IPS DF 4.7 (cell line): ENCODE results near the gene ZNF284.

ENCODE experiments used
- DNase-seq: peaks from one replicate; pipeline ENCODE4 v3.0.0-alpha.2; 2013; ENCODE audit warnings: low spot score; ENCODE audit errors: extremely low read depth

The ZNF284 gene

DNA sequence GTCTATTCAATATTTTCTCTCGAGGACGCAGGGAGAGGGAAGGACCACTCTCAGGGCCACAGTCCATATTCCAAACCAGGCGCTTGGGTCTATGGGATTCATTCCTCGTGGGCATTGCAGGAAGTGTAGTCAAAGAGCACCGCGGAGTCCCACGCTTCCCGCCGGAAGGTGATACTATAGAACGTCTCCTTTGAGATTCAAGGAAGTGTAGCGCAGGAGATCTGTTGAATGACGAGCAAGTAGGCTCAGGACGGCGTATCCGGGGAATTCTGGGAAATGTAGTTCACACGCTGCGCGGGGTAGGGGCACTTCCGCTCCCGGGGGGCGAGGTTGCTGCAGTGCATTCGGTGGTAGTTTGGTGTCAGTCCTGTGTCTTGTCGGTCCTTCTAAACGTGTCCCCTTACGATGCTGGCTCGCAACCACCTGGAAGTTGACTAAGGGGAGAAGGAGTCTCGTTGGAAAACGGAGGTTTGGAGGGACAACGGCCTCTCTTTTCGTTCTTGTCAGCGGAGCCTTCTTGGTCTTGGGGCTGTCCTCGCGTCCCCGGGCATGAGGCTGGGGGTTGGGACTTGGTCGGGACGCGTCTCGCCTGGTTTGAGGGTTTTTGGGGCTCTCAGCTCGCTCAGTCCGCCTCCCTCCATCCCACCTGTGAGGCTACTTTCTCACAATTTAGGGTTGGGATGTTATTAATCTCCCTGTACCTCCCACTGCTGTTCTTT is at the start of gene ZNF284:
TSS of gene ZNF284 (plus strand) at position 336 of the 719 bp plus-strand sequence. CDS start 4,231 bp downstream, outside the sequence.
- peak; percentile 82 for DNase-seq

DNA sequence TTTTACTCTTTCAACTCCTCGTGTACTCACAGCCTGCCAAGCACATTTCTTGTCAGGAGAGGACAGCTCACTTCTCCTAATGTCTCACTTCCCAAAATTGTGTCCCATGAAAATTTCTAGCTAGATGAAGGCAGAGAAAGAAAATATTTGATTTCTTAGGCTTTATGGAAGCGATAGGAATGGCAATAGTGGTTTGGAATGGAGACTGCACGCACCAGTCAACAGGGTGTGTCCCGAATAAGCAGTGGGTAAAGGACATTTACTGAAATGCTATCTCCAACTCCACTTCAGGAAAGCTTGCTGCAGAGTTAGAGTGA is 47.1 kb upstream of the ZNF284 start:
- no peak for DNase-seq

DNA sequence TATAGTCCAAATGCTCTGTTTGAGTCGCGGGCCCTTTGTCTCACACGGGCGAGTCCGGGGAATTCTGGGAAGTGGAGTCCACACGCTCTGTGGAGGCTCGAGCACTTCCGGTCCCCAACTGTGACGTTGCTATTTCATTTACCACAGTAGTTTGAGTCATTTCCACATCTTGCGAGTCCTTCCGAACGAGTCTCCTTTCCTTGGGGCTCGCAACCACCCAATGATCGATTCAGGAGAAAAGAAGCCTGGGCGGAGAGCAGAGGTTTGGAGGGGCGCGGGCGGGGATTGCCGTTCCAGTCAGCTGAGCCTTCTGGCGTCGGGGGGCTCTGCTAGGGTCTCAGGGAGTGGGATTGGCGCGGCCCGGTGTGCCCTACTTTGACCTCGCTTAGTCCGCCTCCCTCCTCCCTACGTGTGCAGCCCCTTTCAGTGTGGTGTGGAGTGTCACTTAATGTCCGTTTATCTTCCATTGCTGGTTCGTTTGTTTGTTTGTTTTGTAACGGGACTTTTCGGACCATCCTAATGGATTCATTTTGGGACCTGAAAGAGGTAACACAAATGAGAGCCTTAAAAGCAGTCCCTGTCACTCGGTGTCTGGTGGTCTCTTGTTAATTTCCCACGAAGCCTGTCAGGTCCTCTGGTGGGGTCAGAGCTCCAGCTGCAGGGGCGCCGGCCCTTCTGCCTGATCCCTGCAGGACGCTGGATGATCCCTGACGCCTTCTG is 46.6 kb upstream of the ZNF284 start, which contains the start of gene ZNF222:
TSS of gene ZNF222 (plus strand) at position 163 of the 720 bp plus-strand sequence. CDS start at position 221, 58 bp downstream.
- DNase-seq: peak; percentile 44

GRCh38 chr19:44026622-44027021 is 45.3 kb upstream of the ZNF284 start:
- no peak for DNase-seq

- DNase-seq: no peak
Observed at GRCh38 chr19:44032001-44032610, 39.9 kb upstream of the ZNF284 start.

DNA sequence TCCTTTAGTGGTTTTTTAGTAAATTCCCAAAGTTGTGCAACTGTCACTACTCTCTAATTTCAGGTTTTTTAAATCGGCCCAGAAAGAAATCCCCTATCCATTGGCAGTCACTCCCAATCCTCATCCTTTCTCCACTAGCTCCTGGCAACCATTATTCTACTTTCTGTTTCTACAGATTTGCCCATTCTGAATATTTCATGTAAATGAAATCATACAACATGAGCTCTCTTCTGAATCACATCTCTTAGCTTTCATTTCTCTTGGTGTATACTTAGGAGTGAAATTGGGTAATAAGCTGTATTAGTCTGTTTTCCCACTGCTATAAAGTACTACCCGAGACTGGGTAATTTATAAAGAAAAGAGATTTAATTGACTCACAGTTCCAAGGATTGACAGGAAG is 29.8 kb upstream of the ZNF284 start:
- no peak for DNase-seq

- DNase-seq: no peak
Observed at GRCh38 chr19:44050740-44051649, 21.0 kb upstream of the ZNF284 start.

DNA sequence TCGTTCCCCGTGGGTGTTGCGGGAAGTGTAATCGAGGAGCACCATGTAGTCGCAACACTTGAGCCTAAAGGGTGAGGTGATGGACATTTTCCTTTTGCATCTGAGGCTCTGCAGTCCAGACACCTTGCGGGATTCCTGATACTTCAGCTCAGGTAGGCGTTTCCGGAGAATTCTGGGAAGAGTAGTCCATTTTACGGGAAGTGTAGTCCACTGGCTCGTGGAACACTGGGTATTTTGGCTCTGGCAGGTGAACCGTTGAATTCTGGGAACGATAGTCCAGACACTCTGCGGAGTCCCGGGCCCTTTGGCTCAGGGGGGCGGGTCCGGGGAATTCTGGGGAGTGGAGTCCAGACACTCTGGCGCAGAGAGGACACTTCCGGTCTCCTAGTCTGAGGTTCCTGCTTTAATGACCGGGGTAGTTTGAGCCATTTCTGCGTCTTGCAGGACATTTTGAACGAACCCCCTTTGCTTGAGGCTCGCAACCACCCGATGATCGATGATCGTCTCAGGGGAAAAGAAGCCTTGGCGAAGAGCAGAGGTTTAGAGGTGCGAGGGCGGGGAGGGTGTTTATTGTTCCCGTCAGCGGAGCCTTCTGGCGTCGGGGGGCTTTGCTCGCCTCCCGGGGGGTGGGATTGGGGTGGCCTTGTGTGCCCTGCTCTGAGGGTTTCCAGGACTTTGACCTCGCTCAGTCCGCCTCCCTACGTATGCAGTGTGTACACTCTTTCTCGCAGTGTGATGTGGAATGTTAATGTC is 20.1 kb upstream of the ZNF284 start, which contains the start of gene ZNF223:
TSS of gene ZNF223 (plus strand) at position 387 of the 753 bp plus-strand sequence. CDS start 3,141 bp downstream, outside the sequence.
- peak; percentile 92 for DNase-seq

DNA sequence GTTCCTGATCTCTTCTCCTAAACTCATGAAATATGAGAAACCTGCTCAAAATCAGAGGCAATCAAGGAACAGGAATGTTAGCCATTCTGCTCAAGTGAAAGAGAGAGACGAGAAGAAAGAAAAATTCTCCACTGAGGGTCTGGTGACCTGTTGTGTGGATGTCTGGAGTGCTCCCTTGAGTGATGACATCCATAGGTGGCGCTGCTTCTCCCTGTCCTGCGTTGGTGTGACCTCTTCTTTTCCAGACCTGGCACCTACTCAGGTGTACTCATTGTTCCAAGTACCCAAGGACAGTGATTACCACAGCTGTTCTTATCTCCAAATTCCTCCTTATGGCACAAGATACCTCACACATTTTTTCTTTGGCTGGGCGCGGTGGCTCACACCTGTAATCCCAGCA is 16.1 kb upstream of the ZNF284 start:
- DNase-seq: no peak

GRCh38 chr19:44059229-44059628 is 12.7 kb upstream of the ZNF284 start:
- no peak for DNase-seq

DNA sequence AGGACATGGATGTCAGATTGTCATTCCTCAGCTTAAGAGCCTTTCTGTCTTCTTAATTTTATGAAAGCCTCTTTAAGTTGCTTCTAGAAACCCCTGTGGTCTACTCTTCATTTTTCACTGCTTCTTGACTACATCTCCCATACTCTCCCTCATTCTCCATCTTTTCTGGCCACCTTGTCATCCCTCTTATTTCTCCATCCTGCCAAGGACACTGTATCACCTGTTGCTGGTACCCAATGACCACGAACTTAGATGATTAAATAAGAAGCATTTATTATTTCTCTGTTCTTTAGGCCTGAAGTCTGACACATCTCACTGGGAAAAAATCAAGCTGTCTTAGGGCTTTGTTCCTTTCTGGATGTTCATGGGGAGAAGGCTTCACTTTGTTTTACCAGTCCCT is 10.9 kb upstream of the ZNF284 start:
- no peak for DNase-seq

- no peak for DNase-seq
Observed at GRCh38 chr19:44066305-44066704, 5.7 kb upstream of the ZNF284 start.

- DNase-seq: no peak
Observed at GRCh38 chr19:44069415-44069814, 2.5 kb upstream of the ZNF284 start.

GRCh38 chr19:44072543-44073401 is 813 bp downstream of the ZNF284 start:
- DNase-seq: no peak

DNA sequence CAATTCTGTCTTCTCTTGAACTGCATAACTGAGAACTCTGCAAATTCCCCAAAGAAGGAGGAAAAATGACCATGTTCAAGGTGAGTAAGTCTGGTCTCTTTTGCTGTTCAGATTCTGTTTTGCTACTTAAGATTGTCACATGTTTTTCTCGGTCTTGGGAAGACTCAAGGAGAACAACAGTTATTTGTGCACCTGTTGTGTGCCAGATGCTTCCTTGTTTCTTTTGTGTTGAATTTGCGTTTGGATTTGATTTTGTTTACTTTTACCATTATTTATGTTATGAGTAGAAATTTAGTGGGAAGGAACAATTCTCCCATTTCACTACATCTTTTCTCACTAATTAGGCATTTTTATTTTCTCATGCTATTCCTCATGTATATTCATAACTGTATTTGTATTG is 4.4 kb downstream of the ZNF284 start:
- DNase-seq: no peak

DNA sequence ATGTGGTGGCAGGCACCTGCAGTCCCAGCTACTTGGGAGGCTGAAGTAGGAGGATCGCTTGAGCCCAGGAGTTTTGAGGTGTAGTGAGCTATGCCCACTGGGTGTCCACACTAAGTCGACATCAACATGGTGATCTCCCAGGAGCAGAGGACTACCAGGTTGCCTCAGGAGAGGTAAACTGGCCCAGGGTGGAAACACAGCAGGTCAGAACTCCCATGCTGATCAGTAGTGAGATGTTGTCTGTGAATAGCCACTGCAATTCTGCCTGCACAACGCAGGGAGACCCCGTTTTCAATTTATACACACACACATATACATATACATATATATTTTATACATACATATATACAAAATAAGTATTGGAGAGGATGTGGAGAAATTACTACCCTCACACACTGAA is 20.1 kb downstream of the ZNF284 start:
- DNase-seq: no peak

- peak; percentile 58 for DNase-seq
Observed at GRCh38 chr19:44093931-44094765, 22.2 kb downstream of the ZNF284 start, which contains the start of gene ZNF224. TSS of gene ZNF224 (plus strand) at chr19:44094361. CDS start at chr19:44097874, 3,513 bp downstream.

DNA sequence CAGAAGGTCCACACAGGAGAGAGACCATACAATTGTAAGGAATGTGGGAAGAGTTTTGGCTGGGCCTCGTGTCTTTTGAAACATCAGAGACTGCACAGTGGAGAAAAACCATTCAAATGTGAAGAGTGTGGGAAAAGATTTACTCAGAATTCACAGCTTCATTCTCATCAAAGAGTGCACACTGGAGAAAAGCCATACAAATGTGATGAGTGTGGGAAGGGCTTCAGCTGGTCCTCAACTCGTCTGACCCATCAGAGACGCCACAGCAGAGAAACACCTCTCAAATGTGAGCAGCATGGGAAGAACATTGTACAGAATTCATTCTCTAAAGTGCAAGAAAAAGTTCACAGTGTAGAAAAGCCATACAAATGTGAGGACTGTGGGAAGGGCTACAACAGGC is 35.8 kb downstream of the ZNF284 start:
- DNase-seq: no peak

GRCh38 chr19:44109458-44109857 is 37.5 kb downstream of the ZNF284 start:
- DNase-seq: no peak
